Inflammatory macrophage treated with lipopolysaccharide for 1 hour (primary cell): ENCODE measurements around the gene SCO1.
"Not testable (repeated sequence)": the region's sequence is repeated elsewhere in the genome, so short reads cannot be mapped to it uniquely, and the experiment has no call there.

ENCODE experiments used
- DNase-seq, 2 donors: peaks; one replicate each; pipeline ENCODE4 v3.0.0-alpha.2; 2020 to 2022

SCO1 gene

DNA sequence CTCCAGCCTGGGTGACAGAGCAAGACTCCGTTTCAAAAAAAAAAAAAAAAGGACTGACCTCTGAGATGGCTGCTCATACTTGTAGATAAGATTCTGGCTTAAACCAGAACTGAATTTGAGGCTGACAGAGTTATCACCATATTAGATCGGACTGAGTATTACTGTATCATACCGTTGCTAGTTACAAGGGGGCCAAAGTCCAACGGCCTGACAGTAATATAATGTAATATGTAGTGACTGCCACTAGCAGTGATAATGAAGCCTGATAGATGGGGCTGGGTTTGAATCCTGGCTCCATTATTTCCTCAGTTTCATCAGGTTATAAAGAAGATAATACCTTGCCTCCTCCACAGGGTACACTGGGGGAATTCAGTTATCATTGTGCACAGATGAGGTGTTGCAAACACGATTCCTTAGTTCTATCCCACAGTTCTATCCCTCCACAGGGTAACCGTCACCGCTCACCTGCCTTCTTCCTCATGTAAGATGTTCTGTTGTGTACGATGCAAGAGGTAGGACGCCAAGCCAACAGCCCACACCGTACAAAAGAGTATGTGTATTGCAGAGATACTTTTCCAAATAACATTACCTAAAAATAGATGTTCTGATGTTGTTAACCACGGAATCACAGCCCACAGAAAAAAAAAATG, 27.3 kb upstream of the SCO1 start:
- DNase-seq = no peak

DNA sequence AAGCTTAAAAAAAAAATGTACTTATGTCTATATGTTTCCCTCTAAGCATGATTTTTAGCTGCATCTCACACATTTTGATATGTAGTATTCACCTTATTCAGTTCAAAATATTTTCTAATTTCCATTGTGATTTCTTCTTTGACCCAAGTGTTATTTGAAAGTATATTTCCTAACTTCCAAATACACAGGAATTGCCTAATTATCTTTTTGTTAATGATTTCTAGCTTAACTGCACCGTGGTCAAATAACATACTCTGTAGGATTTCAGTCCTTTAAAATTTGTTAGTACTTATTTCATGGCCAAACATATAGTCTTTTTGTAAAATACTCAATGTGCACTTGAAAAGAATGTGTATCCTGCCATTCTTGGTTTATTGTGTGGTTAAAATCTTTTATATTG, 21.2 kb upstream of the SCO1 start:
- no peak for DNase-seq

DNA sequence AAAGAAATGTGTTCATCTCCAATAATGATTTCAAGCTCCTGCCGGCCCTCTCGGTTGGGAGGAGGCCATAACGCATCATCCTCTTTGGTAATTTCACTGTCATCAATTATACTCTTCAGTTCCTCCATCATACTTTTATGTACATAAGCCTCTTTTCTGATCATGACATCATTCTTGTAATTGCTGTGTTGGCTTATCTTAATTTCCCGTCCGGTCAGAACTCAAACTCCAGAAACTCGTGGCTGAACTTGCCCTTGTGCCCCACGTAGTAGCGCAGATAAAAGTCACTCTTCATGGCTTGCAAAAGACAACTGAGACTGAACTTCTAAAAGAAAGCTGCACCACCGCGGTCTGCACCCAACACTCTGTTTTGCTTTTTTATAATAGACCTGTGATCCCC, 18.9 kb upstream of the SCO1 start:
- no peak for DNase-seq

DNA sequence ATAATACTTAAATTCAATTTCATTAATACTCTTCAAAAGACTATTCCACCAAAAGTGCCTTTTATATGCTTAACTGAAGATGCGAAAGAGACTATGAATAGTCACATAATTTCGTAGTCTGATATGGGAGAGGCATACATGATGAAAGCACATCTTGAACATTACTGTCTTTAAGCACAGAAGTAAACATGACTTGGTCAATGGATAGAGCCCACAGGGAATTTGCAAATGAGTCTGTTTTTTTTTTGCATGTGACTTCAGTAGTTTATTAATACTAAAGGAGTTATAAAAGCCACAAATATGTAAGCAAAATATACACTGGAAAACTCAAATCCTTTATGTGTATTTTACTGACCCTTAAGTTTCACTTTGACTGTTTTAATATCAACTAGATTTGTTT, 16.0 kb upstream of the SCO1 start:
- DNase-seq = no peak

DNA sequence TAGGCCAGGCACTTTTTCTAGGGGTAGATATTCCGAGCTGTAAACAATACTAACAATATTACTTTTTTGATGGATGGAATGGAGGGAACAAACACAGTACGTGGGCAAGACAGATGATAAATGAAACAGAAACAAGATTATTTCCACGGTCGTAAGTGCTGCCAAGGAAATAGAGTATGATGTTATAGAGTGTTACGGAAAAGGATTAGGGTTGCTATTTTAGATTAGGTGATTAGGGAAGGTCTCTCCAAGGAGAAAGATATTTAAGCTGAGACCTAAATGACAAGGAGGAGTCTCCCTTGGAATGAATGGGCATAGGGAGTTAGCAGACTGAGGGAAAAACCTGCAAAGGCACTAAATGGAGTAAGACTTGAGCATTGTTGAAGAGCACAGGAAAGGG, 8.4 kb upstream of the SCO1 start:
- DNase-seq = no peak

DNA sequence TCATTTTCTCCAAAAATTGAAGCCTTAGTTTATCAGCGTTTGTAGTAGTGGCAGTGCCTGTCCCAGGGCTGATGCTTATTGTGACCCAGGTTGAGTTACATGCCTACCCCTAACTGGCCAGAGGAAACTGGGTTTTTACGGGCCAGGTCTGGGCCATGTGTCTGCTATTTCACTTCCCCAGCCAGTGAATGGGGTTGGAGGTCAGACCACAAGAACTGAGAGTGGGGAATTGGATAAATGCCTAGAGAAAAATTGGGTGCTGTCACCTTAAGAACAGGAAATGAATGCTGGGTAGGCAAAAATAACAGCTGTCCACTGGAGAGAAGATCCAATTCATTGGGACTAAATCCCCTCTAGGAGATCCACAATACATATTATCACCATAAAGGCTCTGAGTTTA, 5.2 kb upstream of the SCO1 start:
- peak in 1 of 2 donors; percentile 12 for DNase-seq

DNA sequence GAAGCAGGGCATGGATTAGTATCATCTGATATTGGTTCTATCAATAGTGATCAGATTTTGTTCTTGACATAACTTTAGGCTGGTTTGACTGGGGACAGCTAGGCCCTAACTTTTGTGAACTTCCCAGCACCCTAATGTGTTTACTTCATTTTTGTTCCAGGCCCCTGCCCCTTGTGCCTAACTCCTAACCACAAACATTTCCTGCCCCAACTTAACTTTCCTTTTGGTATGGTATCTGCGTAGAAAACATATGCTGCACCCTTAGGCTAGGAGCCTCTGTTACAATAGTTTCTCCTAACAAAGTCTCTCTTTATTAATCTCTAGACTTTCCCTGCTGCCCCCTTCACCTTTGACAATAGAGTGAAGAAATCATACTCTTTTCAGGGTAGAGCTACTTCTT, 2.5 kb upstream of the SCO1 start:
- DNase-seq = no peak

DNA sequence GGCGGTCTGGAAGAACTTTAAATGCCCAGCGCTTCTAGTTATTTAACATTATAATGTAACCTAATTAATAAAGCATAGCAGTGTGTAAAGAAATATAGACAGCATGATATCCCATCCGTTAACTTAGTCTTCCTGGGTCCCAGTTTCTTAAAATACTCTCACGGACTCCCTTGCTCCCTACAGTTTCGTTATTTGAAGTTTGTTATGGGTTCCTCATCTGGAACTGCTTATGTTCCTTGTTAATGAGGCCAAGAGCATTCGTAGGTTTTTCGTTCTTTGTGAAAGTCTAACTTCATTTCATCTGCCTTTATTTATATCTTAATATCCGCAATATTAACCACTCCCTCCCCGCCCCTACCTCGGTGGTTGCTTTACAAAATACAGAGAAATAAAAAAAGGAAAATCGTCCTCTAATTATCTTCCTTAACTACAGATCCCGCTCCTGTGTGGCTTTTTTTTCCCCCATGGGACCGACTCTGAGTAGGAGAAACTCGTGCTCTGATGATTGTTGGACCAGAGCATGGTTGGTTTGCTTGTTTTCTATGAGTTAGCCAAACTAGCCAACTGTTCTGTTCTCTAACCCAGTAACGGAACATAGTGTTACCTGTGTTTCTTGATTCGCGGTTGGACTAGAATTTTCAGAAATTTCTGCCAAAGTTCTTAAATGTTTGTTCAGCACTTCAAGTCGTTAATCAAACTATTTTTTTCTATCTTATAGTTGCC, 924 bp upstream of the SCO1 start:
- peak; percentile 23 for DNase-seq

DNA sequence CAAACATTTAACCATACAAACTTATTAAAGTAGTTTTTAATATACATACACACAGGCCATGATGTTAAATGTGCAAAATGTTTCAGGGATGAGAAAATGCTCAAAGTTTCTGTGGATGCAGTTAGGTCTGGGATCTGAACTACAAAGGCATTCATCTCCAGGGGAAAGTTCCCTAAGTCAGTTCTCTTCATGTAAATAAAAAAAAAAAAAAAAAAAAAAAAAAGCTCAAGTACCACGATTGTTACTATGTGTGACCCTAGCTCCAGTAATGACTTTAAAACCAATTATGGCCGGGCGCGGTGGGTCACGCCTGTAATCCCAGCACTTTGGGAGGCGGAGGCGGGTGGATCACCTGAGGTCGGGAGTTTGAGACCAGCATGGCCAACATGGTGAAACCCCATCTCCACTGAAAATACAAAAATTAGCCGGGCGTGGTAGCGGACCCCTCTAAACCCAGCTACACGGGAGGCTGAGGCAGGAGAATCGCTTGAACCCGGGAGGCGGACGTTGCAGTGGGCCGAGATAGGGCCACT, 1.4 kb downstream of the SCO1 start:
- not testable (repeated sequence) for DNase-seq

DNA sequence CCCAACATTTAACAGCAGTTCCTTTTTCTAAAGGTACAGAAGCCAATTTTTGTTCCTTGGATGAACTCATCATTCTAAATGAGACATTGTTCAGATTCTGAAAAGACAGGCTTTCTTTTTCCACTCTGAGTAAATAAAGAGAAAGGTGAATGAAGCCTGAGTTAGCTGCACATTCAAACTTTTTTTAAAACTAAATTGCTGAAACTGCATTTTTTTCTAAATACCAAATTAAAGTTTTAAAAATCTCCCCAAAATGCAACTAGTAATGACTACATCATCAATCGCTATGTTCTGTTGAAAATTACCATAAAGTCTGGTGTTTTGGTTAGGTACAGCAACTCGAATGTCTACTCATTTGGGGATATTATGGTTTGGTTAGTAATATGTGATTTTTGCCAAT, 9.8 kb downstream of the SCO1 start:
- no peak for DNase-seq

DNA sequence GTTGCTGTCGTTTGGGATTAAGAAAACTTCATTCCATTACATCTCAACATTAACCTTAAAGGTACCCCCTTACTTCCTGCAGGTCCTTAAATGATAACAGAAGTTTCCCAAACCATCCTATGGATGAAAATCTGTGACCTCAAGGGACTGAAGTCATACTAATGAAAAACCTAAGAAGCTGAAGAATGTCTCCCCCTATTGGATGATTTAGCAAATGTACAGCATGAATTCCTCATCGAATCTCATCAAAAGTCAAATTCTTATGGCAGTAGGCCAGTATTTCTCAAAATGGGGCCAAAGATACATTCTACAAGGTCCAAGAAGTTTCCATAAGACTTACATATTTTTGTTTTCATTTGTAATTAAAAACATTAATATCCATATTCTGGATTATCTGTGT, 13.5 kb downstream of the SCO1 start:
- DNase-seq = peak; percentile 16 to 66

DNA sequence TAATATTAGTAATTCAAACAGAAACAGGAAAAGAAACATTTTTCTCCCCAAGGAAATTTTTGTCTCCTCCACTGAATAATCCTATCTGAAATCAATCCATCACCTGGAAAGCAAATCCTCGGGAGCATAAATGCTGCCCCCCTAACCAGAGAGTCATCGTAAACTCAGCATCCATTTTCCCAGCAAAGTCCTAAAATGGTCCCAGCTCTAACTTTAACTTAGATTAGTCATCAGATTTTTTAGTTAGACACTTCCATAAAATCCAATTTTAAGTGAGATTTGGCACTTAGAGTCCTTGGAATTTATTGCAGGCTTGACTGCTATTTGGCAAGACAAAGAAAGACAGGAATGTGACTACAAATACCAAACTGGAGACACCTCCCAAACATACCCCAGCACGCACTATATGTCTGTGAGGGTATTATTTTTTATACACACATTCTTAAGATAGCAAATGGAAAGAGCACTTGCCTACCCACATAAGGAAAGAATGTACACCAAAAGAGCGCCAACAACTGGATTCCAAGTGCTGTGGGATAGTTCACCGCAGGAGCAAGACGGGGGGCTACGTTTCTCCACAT, 15.4 kb downstream of the SCO1 start:
- no peak for DNase-seq

DNA sequence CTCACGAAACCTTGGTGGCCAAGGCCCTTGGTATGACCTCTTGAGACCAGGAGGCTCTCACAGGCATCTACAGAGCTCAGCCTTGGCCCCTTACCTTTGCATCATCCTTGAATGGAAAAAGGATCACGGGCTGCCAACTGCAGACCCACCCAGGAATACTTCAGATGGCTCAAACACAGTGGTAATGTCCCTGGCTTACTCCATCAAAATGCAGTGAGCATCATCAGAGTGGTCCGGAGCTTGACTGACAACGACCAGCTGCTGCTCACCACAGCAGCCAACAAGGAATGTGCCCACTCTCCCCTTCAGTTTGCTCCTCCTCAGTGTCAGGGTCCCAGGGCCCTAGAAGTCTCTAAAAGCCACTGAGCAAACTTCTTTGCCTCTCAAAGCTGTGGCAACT, 22.6 kb downstream of the SCO1 start:
- no peak for DNase-seq

DNA sequence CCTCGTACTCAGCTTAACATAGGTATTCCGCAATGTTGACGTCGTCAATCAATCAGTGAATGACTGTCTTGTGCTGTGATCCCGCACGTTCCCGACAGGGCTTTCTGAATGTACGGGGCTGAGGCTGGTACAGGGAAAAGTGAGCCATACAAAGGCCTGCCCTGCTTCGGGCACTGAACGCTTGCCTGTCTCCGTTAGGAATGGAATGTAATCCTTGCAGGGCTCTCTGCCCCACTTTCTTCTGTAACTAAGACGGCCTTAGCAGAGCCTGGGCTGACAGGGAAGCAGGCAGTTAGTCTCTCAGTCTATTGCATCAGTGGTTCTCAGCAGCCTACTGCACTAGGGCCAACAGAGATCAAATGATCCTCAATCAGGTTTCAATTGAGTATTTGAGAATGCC, 24.0 kb downstream of the SCO1 start:
- no peak for DNase-seq

DNA sequence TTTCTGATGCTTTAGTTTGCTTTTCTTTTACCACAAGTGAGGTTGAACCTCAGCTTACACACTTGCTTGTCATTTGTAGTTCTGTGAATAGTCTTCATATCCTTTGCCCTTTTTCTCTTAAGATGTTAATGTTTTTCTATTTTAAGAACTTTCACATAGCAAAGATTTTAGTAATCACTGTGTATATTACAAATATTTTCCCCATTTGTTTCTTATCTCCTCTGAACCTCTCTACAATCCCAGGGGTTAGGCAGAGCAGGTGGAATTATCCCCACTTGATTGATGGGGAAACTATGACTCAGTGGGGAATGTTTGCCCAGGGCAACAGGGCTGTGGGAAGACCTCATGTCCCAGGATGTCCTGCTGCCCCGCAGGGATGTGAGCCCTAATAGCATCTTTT, 28.6 kb downstream of the SCO1 start:
- DNase-seq = no peak

DNA sequence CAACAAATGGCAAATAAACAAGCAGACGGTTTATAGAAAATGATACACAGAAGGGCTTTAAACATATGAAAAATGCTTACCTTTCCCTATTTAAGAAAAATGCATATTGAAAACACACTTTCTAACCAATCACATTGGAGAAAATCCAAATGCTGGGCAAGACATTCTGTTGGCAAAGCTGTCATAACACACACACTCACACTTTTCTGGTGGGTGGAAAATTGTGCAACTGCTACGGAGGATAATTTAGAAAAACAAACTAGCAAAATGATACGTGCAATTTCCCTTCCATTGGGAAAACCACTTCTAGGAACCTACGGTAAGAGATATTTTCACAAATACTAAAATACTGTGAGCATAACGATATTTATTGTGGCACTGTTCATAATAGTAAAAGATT, 30.4 kb downstream of the SCO1 start:
- DNase-seq = no peak

DNA sequence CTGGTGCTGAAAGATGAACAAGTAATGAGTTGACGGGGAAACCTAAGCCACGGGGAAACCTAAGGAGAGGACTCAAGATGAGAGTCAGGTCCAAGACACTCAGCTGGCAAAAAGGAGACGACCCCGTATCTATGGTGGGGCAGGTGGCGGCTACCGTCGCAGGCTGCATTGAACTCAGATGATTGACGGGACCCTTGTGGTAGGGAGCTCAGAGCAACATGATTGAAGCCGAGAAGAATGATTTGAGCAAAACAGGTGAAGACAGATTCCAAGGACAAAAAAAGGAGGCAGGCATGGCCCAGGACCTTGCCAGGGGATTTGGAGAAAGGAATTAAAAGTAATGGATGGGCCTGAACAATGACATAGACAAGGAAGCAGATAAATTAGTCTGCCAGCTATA, 32.8 kb downstream of the SCO1 start:
- no peak for DNase-seq

DNA sequence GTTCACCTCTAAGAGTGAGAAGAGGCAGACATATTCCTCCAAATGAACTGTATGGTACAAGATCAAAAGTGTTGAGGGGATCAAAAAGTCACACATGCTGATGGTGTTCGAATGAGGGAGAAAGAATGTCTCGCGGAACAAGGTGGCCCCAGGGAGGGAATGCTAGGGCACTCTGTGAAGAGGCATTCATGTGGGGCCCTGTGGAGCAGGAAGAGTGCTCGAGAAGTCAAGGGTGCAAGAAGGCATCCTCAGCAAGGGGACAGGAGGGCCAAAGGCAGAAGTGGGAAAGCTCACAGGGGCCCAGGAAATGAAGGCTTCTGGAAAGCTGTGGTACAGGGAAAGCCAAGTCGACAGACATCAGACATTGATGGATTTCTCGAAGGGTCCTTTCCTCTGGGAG, 34.1 kb downstream of the SCO1 start:
- DNase-seq = no peak

DNA sequence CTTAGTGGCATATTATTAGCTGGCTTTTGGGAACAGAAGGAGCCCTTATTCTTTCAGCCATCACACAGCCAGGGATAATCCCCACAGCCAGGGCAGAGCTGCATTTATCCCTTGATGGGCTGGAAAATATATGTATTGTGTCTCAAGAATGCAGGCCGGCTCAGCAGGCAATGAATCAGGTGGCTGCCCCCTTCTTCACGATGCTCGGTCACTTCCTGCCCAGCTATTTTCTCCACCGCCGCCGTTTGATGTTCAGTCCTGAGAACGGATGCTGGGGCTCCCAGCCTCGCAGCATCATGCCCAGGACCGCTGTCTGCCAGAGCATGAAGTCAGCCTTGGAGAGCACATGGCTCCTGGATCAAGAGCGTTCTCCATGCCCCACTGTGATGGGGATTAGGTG, 35.9 kb downstream of the SCO1 start:
- no peak for DNase-seq

DNA sequence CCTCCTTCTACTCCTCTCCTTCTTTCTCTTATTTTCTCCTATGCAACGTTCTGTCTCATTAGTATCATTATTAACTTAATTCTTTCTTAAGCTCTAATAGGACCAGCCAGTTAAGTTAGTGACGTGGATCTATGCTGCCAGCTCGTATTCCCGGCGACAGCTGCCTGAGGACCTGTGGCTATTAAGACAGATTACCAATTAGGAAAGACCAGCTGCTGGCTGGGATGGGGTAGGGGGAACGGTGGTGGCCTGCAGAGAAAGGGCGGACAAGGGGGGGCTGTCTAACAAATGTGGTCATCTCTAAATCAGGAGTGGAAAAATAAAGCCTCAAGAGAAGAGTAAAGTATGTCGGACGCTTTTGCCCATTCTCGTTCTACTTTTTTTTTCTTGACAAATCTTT, 39.5 kb downstream of the SCO1 start:
- DNase-seq = no peak

DNA sequence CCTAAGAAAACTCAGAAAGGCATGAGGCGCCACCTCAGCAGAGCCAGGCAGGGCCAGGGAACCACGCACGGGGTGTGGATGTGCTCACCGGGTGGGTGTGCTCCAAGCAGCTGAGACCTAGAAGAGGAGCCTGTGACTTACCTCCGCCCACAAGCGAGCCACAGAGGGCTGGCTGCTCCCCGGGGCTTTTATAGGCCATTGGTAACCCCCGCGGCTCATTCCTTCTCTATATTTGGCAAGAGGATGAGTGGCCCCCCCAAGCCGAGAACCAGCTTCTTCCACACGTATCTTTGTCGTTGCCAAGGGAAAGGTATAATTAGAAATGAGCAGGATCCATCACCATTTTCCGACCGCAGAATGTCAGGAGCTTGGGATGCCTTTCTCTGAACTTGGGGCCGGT, 40.2 kb downstream of the SCO1 start, which contains the start of gene MYH3:
MYH3 (minus strand) TSS at position 162 of the 400 bp plus-strand sequence. CDS start 2,245 bp downstream, outside the sequence.
- DNase-seq = no peak

DNA sequence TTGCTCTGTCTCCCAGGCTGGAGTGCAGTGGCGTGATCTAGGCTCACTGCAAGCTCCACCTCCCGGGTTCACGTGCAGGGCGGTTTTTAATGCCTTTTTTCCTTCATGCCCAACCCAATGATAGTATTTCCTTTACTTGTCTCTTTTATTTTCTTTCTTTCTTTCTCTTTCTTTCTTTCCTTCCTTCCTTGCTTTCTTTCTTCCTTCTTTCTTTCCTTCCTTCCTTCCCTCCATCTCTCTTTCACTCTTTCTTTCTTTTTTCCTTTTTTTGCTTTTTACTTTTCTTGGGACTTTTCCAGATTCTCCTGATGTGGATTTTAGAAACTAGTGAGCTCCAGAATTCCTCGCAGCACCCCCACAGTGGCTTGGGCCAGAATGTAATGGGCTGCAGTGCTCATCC, 43.3 kb downstream of the SCO1 start:
- no peak for DNase-seq

DNA sequence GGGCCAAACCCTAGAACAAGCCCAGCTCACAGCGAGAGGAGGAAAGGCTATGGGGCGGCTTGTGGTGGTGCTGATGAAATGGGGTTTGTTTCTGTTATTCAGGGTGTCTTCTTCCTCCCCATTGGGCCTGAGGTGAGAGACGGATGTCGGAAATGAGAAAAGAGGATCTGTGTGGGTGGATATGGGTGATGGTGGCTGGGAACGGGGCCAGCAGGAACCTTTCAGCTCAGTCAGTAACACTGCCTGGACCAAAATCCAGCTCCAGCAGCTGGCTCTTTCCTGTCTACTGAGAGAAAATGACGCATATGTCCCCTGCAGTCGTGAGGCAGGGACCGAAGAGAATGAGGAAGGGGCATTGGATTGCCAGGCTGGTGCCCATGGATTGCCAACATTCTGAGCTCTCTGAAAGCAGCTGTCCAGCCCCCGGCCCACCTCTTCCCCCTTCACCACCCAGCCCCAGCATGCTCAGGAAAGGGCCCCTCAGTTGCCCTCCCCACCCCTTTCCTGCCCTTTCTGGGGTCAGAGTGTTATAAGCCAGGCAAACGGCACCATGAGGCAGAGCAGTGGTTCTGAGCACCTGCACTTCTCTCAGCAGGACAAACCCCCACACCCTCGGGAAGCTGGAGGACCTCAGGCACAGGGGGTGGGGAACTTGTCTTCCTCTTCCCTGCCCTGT, 44.2 kb downstream of the SCO1 start:
- peak; percentile 35 to 47 for DNase-seq

DNA sequence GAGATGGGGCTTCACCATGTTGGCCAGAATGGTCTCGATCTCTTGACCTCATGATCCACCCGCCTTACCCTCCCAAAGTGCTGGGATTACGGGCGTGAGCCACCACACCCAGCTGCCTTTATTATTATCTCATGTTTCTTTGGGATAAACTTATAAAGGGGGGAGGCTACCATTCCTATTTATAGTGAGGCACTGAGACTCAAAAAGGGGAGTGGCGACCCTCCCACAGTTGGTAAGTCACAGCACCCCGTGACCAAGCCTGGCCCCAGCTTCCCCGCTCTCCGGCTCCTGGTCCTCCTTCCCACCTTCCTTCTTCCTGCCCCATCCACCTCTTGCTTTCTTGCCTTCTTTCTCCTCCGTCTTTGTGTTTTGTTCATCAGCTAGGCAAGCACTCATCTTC, 45.4 kb downstream of the SCO1 start:
- no peak for DNase-seq
